Kidney glomerular epithelial cell (primary cell): ENCODE measurements around the gene ZNF92.
"Not testable (repeated sequence)": the region's sequence is repeated elsewhere in the genome, so short reads cannot be mapped to it uniquely, and the experiment has no call there.

Source experiments
- DNase-seq: peaks from one replicate; lab custom pipeline; 2025; lab: John Stamatoyannopoulos, UW

ZNF92 gene

GRCh38 chr7:65373608-65374351, at the start of gene ZNF92:
ZNF92 (plus strand) TSS chr7:65373855; CDS start chr7:65373998, 143 bp downstream.
- DNase-seq = peak; percentile 92

GRCh38 chr7:65325793-65326432, 47.7 kb upstream of the ZNF92 start:
- DNase-seq = no peak

DNA sequence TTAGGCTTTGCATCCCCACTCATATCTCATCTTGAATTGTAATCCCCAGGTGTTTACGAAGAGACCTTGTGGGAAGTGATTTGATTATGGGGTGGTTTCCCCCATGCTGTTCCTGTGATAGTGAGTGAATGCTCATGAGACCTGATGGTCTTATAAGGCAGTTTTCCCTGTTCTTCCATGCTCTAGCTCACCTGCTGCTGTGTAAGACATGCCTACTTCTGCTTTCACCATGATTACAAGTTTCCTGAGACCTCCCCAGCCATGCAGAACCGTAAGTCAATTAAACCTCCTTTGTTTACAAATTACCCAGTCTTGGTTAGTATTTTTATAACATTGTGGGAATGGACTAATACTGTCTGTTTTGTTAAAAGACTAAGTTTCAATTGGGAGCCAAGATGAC, 35.3 kb upstream of the ZNF92 start:
- DNase-seq = no peak

DNA sequence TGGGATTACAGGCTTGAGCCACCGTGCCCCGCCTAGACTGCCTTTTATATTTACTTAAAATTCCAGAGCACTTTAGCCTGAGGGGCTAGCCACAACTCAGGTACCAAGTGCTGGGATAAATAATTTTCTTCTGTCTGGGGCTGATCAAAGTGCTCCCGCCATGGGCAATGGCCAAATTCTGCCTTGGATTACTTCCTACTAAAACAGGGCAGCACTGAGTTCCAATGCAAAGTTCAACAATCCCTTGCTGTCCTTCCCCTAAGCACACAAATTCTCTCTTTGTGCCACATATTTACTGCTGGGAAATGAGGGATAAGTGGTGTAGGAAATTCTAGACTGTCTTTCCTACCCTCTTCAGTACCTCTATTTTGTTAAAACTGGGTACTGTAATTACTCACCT, 34.4 kb upstream of the ZNF92 start:
- DNase-seq = no peak

- DNase-seq = no peak
Observed at GRCh38 chr7:65342723-65343629, 30.7 kb upstream of the ZNF92 start.

- DNase-seq = not testable (repeated sequence)
Observed at GRCh38 chr7:65344541-65344940, 29.1 kb upstream of the ZNF92 start.

DNA sequence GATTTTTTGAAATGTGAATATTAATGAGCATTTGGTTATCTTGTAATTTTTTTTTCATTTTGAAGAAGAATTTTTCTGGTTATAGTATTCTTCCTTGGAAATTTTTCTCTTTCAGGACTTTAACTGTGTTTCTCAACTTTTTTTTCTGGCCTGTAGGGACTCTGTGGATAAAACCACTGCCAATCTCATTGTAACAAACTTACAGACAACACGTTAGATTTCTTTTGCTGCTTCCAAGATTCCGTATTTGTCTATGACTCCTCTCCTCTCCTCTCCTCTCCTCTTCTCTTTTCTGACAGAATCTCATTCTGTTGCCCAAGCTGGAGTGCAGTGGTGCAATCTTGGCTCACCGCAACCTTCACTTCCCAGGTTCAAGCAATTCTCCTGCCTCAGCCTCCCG, 19.4 kb upstream of the ZNF92 start:
- no peak for DNase-seq

DNA sequence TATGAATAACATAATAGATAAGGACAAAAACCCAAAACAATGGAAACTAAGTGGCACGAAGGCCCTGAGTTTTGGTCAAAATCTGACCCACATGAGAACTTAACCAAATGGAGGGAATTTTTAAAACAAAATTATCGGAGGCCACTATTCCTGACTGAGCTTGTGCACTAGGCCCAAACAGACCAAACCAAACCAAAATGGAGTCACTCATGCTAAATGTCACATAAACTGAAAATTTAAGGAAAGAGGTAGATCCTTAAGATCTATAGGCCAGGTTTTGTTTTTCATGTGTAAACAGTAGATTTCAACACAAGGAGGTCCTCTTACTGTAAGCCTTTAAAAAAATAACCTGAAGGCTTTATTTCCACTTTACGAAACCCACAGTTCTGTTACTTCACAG, 3.8 kb upstream of the ZNF92 start:
- no peak for DNase-seq

GRCh38 chr7:65371468-65371867, 2.2 kb upstream of the ZNF92 start:
- DNase-seq = no peak

DNA sequence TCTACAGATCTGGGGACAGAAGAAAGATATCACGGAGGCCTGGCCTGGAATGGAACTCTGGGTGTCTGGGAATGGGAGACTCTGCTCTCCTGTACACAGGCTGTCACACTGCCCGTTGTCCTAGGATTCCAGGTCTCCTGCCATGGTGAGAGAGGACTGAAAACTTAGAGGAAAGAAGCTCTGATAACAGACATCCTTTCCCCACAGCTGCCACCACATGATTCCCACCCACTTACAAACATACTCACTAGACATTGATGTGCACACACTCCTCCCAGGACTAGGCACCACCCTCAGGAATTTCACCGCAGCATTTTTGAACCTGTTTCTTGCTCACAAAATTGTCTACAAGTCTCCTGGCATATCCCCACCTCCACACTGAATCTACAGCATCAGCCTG, 5.7 kb downstream of the ZNF92 start:
- DNase-seq = peak; percentile 6

DNA sequence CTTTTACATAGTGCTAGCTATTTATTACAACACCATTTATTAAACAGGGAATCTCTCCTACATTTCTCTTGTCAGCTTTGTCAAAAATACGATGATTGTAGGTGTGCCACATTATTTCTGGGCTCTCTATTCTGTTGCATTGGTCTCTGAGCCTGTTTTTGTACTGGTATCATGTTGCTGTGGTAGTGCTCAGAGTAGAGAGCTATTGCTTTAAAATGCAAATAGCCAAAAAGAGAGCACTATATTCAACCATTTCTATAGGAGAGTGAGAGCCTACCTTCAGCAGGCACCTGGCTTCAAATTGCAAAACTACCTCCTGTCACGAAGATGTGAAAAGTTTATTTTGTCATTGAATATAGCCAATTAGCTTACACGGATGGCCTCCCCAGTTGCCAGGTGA, 8.1 kb downstream of the ZNF92 start:
- no peak for DNase-seq

DNA sequence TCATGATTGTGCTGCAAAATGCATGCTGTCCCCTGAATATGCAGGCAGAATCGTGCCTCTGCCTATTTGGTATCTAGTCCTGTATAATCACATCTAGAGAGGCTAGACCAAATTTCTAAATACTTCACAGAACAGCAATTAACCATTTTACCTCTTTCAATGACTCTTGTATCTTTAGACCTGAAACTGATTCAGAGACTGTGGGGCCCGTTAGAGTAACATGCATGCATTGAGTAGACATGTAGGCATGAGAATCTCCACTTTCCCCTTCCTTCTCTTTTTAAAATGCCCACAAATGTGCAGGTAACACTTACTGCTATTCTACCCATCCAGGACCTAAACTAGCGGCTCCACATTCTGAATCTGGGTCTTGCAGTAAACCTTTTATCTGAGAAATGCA, 8.8 kb downstream of the ZNF92 start:
- DNase-seq = no peak

DNA sequence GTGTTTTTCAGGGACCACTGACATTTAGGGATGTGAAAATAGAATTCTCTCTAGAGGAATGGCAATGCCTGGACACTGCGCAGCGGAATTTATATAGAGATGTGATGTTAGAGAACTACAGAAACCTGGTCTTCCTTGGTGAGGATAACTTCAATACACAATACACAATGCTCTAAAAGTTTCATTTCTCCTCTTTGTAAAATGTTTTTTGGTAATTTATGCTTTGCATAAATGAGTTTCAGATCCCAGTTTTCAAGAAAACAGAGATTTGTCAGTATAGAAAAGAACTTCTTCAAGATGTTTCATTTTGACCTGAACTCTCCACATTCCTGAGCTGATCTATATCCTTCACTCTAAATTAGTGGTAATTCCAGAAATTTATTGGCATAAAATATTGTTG, 14.2 kb downstream of the ZNF92 start:
- no peak for DNase-seq

- DNase-seq = no peak
Observed at GRCh38 chr7:65390588-65390987, 16.9 kb downstream of the ZNF92 start.

DNA sequence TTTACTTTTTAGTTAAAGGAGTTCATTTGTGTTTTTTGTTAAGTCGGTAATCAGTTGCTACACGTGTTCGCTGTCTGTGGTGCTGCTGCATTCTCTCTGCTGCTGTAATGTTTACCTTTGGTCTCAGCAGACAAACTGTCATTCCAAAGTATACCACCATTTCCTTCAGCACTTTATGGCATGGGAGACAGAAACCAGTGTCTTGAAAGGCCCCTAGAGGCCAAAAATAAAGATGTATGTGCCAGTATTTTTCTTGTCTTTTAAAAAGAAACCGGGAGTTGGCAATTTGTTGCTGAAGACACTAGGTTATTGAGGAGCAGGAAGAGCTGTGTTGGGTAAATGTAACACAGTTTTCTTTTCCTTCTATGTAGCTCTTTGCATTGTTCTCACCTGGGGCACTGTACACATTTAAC, 24.1 kb downstream of the ZNF92 start:
- DNase-seq = peak; percentile 35

- not testable (repeated sequence) for DNase-seq
Observed at GRCh38 chr7:65398671-65399070, 25.0 kb downstream of the ZNF92 start.

GRCh38 chr7:65399101-65399500, 25.4 kb downstream of the ZNF92 start:
- not testable (repeated sequence) for DNase-seq

- DNase-seq = no peak
Observed at GRCh38 chr7:65404020-65404419, 30.4 kb downstream of the ZNF92 start.

DNA sequence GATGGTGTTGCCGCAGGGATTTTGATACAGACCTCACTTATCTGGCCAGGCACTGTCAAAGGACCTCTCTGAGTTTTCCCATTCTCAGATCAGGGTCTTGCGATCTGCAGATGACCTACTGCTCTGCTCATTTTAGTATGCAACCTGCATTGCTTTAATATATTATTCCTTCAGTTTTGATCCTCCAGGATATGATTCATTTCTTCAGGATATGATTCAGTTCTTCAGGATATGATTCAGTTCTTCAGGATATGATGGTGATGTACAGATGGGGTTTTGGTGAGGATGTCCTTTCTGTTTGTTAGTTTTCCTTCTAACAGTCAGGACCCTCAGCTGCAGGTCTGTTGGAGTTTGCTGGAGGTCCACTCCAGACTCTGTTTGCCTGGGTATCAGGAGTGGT, 33.1 kb downstream of the ZNF92 start:
- not testable (repeated sequence) for DNase-seq

DNA sequence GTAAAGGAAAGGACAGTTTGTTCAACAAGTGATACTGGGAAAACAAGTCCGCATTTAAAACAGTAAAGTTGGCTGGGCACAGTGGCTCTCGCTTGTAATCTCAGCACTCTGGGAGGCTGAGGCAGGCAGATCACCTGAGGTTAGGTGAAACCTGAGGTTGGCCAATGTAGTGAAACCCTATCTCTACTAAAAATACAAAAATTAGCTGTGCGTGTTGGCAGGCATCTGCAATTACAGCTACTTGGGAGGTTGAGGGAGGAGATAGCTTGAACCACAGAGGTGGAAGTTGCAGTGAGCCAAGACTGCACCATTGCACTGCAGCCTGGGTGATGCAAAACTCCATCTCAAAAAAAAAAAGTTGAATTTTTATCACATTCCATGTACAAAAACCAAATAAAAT, 35.7 kb downstream of the ZNF92 start:
- DNase-seq = no peak

DNA sequence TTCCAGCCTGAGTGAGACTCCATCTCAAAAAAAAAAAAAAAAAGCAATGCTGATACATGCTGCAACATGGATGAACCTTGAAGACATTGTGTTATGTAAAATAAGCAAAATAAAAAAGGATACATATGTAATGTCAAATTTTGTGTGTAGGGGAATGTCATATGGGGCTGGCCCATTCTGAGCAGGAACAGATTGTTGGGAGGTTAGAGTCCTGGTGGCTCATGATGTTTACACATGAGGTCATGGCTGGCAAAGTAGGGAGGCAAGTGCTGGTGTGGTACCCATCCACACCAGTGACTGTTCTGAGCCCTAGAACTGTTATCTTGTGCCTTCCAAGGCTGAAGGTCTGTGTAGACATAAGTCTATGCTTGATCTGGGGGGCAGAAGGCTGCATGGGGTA, 37.6 kb downstream of the ZNF92 start:
- DNase-seq = no peak

DNA sequence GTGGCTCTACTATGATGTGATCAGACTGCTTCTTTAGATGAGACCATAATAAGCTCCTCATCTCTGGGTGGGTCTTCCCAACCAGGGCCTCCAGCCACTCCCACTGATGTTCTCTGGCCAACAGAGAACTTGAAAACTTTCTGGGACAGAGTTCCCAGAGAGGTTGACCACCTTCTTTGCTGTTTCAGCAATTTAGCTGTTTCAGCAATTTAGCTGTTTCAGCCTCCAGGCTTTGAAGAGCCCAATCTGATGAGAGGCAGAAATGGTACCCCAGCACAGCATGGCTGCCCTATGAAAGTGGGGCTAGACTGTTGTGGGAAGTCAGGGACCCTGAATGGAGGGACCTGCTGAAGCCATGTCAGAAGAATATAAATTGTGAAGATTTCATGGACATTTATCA, 49.0 kb downstream of the ZNF92 start:
- DNase-seq = no peak

DNA sequence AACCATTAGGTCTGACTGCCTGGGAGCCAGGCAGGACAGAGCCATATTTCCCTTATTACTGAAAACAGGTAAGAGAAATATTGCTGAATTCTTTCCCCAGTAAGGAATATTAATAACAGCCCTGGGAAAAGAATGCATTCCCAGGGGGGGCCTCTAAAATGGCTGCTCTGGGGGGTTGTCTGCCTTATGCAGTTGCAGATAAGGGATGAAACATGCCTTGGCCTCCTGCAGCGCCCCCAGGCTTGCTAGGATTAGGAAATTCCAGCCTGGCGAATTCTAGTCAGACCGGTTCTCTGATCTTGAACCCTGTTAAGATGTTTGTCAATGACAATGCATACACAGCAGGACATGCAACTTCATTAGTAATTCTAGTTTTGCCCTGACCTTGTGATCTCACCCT, 49.6 kb downstream of the ZNF92 start:
- not testable (repeated sequence) for DNase-seq
